H9 (cell line): ENCODE measurements around the gene KIAA0930. TPM values are rescaled to one million over a fixed set of nuclear protein-coding genes. Genes with fewer than 3 reads are reported as not detected.
A peak's percentile ranks its signal among the peaks of the same experiment; 100 is the strongest.

Source experiments
- DNase-seq: peaks from one replicate; pipeline ENCODE4 v3.0.0-alpha.2; 2017
- H2AFZ ChIP-seq: one replicate; pipeline ENCODE4 v1.6.1; 2013; ENCODE audit warnings: mild to moderate bottlenecking, low read length, control low read depth, moderate library complexity
- H2AK5ac ChIP-seq: 2 replicates; pipeline ENCODE4 v1.6.1; 2013; ENCODE audit warnings: low read length, control low read depth, mixed read lengths; ENCODE audit not compliant: insufficient read length
- H2BK120ac ChIP-seq: one replicate; pipeline ENCODE4 v1.6.1; 2013; ENCODE audit warnings: low read depth, mild to moderate bottlenecking, low read length, control low read depth, inconsistent platforms; ENCODE audit not compliant: poor library complexity, severe bottlenecking
- H2BK12ac ChIP-seq: 2 replicates; pipeline ENCODE4 v1.6.1; 2013; ENCODE audit warnings: low read length, control low read depth, mixed read lengths, low read depth; ENCODE audit not compliant: insufficient read length
- H2BK15ac ChIP-seq: 2 replicates; pipeline ENCODE4 v1.6.1; 2013; ENCODE audit warnings: low read depth, low read length, control low read depth
- H2BK20ac ChIP-seq: one replicate; pipeline ENCODE4 v1.6.1; 2013; ENCODE audit warnings: low read depth, mild to moderate bottlenecking, low read length, control low read depth, inconsistent platforms; ENCODE audit not compliant: poor library complexity, severe bottlenecking
- H2BK5ac ChIP-seq: 2 replicates; pipeline ENCODE4 v1.6.1; 2013; ENCODE audit warnings: low read length, control low read depth, mixed read lengths; ENCODE audit not compliant: insufficient read length
- H3K14ac ChIP-seq: 2 replicates; pipeline ENCODE4 v1.6.1; 2013; ENCODE audit warnings: low read length, control low read depth; ENCODE audit not compliant: insufficient read depth
- H3K18ac ChIP-seq: 2 replicates; pipeline ENCODE4 v1.6.1; 2013; ENCODE audit warnings: low read depth, mild to moderate bottlenecking, mixed read lengths, low read length, control low read depth; ENCODE audit not compliant: insufficient read length
- H3K23ac ChIP-seq: 2 replicates; pipeline ENCODE4 v1.6.1; 2013; ENCODE audit warnings: low read length, control low read depth, mixed read lengths, low read depth; ENCODE audit not compliant: insufficient read length
- H3K23me2 ChIP-seq: 2 replicates; pipeline ENCODE4 v1.6.1; 2013; ENCODE audit warnings: low read depth, mild to moderate bottlenecking, mixed read lengths, low read length, control low read depth; ENCODE audit not compliant: insufficient read length, poor library complexity, severe bottlenecking
- H3K27ac ChIP-seq: 2 replicates; pipeline ENCODE4 v1.5.1; 2013; ENCODE audit warnings: low read length, control low read depth, mixed read lengths, low read depth; ENCODE audit not compliant: insufficient read length
- H3K27me3 ChIP-seq: 2 replicates; pipeline ENCODE4 v1.6.1; 2013; ENCODE audit warnings: low read length, control low read depth, inconsistent platforms; ENCODE audit not compliant: insufficient read depth
- H3K4ac ChIP-seq: 2 replicates; pipeline ENCODE4 v1.6.1; 2013; ENCODE audit warnings: low read depth, mild to moderate bottlenecking, control low read depth, inconsistent platforms, low read length, moderate library complexity
- H3K4me1 ChIP-seq: 2 replicates; pipeline ENCODE4 v1.6.1; 2013; ENCODE audit warnings: low read length, control low read depth, inconsistent platforms; ENCODE audit not compliant: insufficient read depth
- H3K4me2 ChIP-seq: 2 replicates; pipeline ENCODE4 v1.6.1; 2013; ENCODE audit warnings: low read length, control low read depth, mixed read lengths; ENCODE audit not compliant: insufficient read length, insufficient read depth
- H3K56ac ChIP-seq: 2 replicates; pipeline ENCODE4 v1.6.1; 2013; ENCODE audit warnings: low read depth, mild to moderate bottlenecking, mixed read lengths, low read length, control low read depth; ENCODE audit not compliant: insufficient read length
- H3K79me1 ChIP-seq: 2 replicates; pipeline ENCODE4 v1.6.1; 2013; ENCODE audit warnings: low read depth, mild to moderate bottlenecking, moderate library complexity, low read length, control low read depth, inconsistent platforms; ENCODE audit not compliant: insufficient read depth, poor library complexity, severe bottlenecking
- H3K79me2 ChIP-seq: 2 replicates; pipeline ENCODE4 v1.6.1; 2013; ENCODE audit warnings: low read length, control low read depth, inconsistent platforms; ENCODE audit not compliant: insufficient read depth
- H3K9ac ChIP-seq: 2 replicates; pipeline ENCODE4 v1.6.1; 2013; ENCODE audit warnings: low read length, control low read depth, mixed read lengths; ENCODE audit not compliant: insufficient read length; ENCODE audit errors: extremely low read depth
- H3K9me3 ChIP-seq: one replicate; pipeline ENCODE4 v1.6.1; 2013; ENCODE audit warnings: low read depth, low read length, inconsistent platforms; ENCODE audit not compliant: control insufficient read depth
- H3T11ph ChIP-seq: one replicate; pipeline ENCODE4 v1.6.1; 2013; ENCODE audit warnings: mild to moderate bottlenecking, low read length, control low read depth, inconsistent platforms
- H4K20me1 ChIP-seq: one replicate; pipeline ENCODE4 v1.6.1; 2013; ENCODE audit not compliant: control insufficient read depth, insufficient read length, insufficient read depth
- H4K5ac ChIP-seq: 2 replicates; pipeline ENCODE4 v1.6.1; 2013; ENCODE audit warnings: low read depth, mild to moderate bottlenecking, mixed read lengths, low read length, control low read depth; ENCODE audit not compliant: insufficient read length
- H4K8ac ChIP-seq: replicated peaks from 2 replicates; pipeline ENCODE4 v1.6.1; 2013; ENCODE audit warnings: low read length, control low read depth, mixed read lengths, low read depth; ENCODE audit not compliant: insufficient read length
- H4K91ac ChIP-seq: 2 replicates; pipeline ENCODE4 v1.6.1; 2013; ENCODE audit warnings: low read depth, mild to moderate bottlenecking, moderate library complexity, mixed read lengths, low read length, control low read depth; ENCODE audit not compliant: insufficient read length
- H3K27ac Mint-ChIP-seq, 3 experiments: 2 replicates in 2 of 3; 3 replicates in 1 of 3; pipeline ENCODE4 v1.8.0; 2020 to 2021; ENCODE audit warnings: mixed read lengths in 3 of 3, mild to moderate bottlenecking in 1 of 3, moderate library complexity in 1 of 3
- H3K27me3 Mint-ChIP-seq: 2 replicates; pipeline ENCODE4 v1.8.0; 2021; ENCODE audit warnings: low read depth, mild to moderate bottlenecking, moderate library complexity, mixed read lengths
- H3K36me3 Mint-ChIP-seq, 3 experiments: 2 replicates in 2 of 3; 3 replicates in 1 of 3; pipeline ENCODE4 v1.8.0; 2020 to 2021; ENCODE audit warnings: low read depth in 3 of 3, mixed read lengths in 3 of 3; ENCODE audit not compliant: insufficient read depth in 1 of 3
- H3K4me1 Mint-ChIP-seq, 2 experiments: 2 replicates each; pipeline ENCODE4 v1.8.0; 2020; ENCODE audit warnings: mixed read lengths in 2 of 2
- H3K4me3 Mint-ChIP-seq, 2 experiments: 2 replicates in 1 of 2; 3 replicates in 1 of 2; pipeline ENCODE4 v1.8.0; 2020 to 2021; ENCODE audit warnings: mild to moderate bottlenecking in 2 of 2, mixed read lengths in 2 of 2, moderate library complexity in 1 of 2
- H3K9me3 Mint-ChIP-seq, 2 experiments: 2 replicates in 1 of 2; 3 replicates in 1 of 2; pipeline ENCODE4 v1.8.0; 2020; ENCODE audit warnings: mild to moderate bottlenecking in 2 of 2, mixed read lengths in 2 of 2, moderate library complexity in 1 of 2
- WGBS: extraction: QIAGEN DNeasy Blood & Tissue Kit; methylation state at CpG from one replicate; pipeline ENCODE4 v1.1.7; 2013; ENCODE audit warnings: missing lambda C conversion rate, low lambda C conversion rate, mixed read lengths; ENCODE audit not compliant: insufficient read length; ENCODE audit errors: extremely low coverage; 5-methylcytosine and 5-hydroxymethylcytosine counted together
- total RNA-seq: library from RNA; stranded (reverse); gene quantifications from 2 replicates; pipeline ENCODE4 v1.2.1, GENCODE V29; 2021
- TF ChIP-seq, protein P1 (sequence below): fragments of 200-600 bp; sonication (generic); conservative IDR thresholded peaks from 3 replicates; pipeline ENCODE4 v1.8.0; 2021; ENCODE audit warnings: antibody characterized with exemption, mild to moderate bottlenecking

The KIAA0930 gene
- total RNA-seq, 1 experiment from 2014 or later = 46.2 TPM

GRCh38 chr22:45216133-45217003 lies 24.3 kb downstream of the KIAA0930 start:
- Mint-ChIP-seq H3K4me1 (peaks cover 32 to 40% of the 10 kb centered on the region in 2 experiments), H3K27me3 (no peaks in the 10 kb centered on the region; the same call in none of the 2 replicates), H3K4me3 (no peak overlapping the region), H3K36me3 (peaks cover 0 to 4% (median 3%) of the 10 kb centered on the region in 3 experiments; a peak in 5 of 7 replicates), H3K9me3 (no peaks in the 10 kb centered on the region), H3K27ac (peak overlapping the region; percentile 7 to 58 (median 9); a peak in 2 of 7 replicates)
- no peak overlapping the region for H4K8ac ChIP-seq
- 0 out of 2 replicates have a peak, but pooled peaks cover 2% of the 10 kb centered on the region for H3K4me1 ChIP-seq
- no peak overlapping the region for H2BK20ac ChIP-seq
- H3K27me3 ChIP-seq = no peaks in the 10 kb centered on the region
- no peak overlapping the region for H4K5ac ChIP-seq
- no peaks in the 10 kb centered on the region; the same call in 1 of the 2 replicates for H3K79me2 ChIP-seq
- no peak overlapping the region for H2BK15ac ChIP-seq
- H2AK5ac ChIP-seq = no peak overlapping the region
- no peaks in the 10 kb centered on the region for H3K9me3 ChIP-seq
- no peak overlapping the region for H2BK12ac ChIP-seq
- WGBS = no CpG with 5 or more reads among the region's 22 CpGs
- no peak overlapping the region for H3K4ac ChIP-seq
- no peak overlapping the region for H3K56ac ChIP-seq
- H2BK120ac ChIP-seq = no peak overlapping the region
- TF ChIP-seq, protein P1, sequence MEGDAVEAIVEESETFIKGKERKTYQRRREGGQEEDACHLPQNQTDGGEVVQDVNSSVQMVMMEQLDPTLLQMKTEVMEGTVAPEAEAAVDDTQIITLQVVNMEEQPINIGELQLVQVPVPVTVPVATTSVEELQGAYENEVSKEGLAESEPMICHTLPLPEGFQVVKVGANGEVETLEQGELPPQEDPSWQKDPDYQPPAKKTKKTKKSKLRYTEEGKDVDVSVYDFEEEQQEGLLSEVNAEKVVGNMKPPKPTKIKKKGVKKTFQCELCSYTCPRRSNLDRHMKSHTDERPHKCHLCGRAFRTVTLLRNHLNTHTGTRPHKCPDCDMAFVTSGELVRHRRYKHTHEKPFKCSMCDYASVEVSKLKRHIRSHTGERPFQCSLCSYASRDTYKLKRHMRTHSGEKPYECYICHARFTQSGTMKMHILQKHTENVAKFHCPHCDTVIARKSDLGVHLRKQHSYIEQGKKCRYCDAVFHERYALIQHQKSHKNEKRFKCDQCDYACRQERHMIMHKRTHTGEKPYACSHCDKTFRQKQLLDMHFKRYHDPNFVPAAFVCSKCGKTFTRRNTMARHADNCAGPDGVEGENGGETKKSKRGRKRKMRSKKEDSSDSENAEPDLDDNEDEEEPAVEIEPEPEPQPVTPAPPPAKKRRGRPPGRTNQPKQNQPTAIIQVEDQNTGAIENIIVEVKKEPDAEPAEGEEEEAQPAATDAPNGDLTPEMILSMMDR = no peak
- no peak overlapping the region for H2BK5ac ChIP-seq
- no peak overlapping the region for H3T11ph ChIP-seq
- H4K20me1 ChIP-seq = no peaks in the 10 kb centered on the region
- H3K23me2 ChIP-seq = no peaks in the 10 kb centered on the region
- H3K9ac ChIP-seq = no peak overlapping the region
- no peak overlapping the region for H3K4me2 ChIP-seq
- no peak overlapping the region for H2AFZ ChIP-seq
- no peak overlapping the region for H3K27ac ChIP-seq
- H3K79me1 ChIP-seq = no peaks in the 10 kb centered on the region
- DNase-seq = peak; percentile 64
- H3K23ac ChIP-seq = no peak overlapping the region
- H3K18ac ChIP-seq = no peak overlapping the region
- no peak overlapping the region for H4K91ac ChIP-seq
- no peak overlapping the region for H3K14ac ChIP-seq
